ENCODE measurements around the gene MTFP1. TPM values are rescaled to one million over a fixed set of nuclear protein-coding genes. Genes with fewer than 3 reads are reported as not detected.

The MTFP1 gene
- total and polyA plus RNA-seq, 2 experiments from 2014 or later: 54.6 to 64.1 TPM

- no peak for TF ChIP-seq ZNF462 (CRISPR knock-in tag; IDR thresholded peaks at IDR 0.05)
- TF ChIP-seq CREB1 (CRISPR knock-in tag; IDR thresholded peaks at IDR 0.05; ENCODE audit: low read depth): no peak
- TF ChIP-seq, protein P1, sequence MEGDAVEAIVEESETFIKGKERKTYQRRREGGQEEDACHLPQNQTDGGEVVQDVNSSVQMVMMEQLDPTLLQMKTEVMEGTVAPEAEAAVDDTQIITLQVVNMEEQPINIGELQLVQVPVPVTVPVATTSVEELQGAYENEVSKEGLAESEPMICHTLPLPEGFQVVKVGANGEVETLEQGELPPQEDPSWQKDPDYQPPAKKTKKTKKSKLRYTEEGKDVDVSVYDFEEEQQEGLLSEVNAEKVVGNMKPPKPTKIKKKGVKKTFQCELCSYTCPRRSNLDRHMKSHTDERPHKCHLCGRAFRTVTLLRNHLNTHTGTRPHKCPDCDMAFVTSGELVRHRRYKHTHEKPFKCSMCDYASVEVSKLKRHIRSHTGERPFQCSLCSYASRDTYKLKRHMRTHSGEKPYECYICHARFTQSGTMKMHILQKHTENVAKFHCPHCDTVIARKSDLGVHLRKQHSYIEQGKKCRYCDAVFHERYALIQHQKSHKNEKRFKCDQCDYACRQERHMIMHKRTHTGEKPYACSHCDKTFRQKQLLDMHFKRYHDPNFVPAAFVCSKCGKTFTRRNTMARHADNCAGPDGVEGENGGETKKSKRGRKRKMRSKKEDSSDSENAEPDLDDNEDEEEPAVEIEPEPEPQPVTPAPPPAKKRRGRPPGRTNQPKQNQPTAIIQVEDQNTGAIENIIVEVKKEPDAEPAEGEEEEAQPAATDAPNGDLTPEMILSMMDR (conservative IDR thresholded peaks at IDR 0.05; ENCODE audit: low read depth in 2 of 2): no peak
- no peak for TF ChIP-seq EZH2phosphoT487 (IDR thresholded peaks at IDR 0.05; ENCODE audit: unreplicated experiment)
- TF ChIP-seq ZNF114 (CRISPR knock-in tag; IDR thresholded peaks at IDR 0.05): no peak
- TF ChIP-seq POLR2AphosphoS5 (IDR thresholded peaks at IDR 0.05; ENCODE audit: low read depth): no peak
- no peak for TF ChIP-seq NANOG (IDR thresholded peaks at IDR 0.05; ENCODE audit: borderline replicate concordance)
- TF ChIP-seq JUNB (IDR thresholded peaks at IDR 0.05; ENCODE audit: unreplicated experiment): no peak
Observed at GRCh38 chr22:30414525-30415047, 11.0 kb upstream of the MTFP1 start (continued).

- Histone ChIP-seq H3K79me2 (replicated peaks; ENCODE audit: insufficient read depth) (no peaks in the 10 kb centered on the region; the same call in 1 of the 2 replicates), H3K4me3 (no peak overlapping the region), H3K27ac (ENCODE audit: low read depth) (no peak overlapping the region), H3K36me3 (ENCODE audit: insufficient read depth) (peaks cover 4% of the 10 kb centered on the region; the same call in 1 of the 2 replicates), H3K27me3 (ENCODE audit: insufficient read depth) (no peaks in the 10 kb centered on the region), H2AFZ (no peak overlapping the region), H4K20me1 (replicated peaks; ENCODE audit: insufficient read depth) (no peaks in the 10 kb centered on the region), H3K4me2 (no peak overlapping the region), H3K4me1 (ENCODE audit: insufficient read depth) (no peaks in the 10 kb centered on the region), H3F3A (replicated peaks; ENCODE audit: low read depth) (no peaks in the 10 kb centered on the region), H3K9me2 (ENCODE audit: insufficient read depth) (no peaks in the 10 kb centered on the region)
- H3K9me3 Mint-ChIP-seq: no peaks in the 10 kb centered on the region
- H3K27ac Mint-ChIP-seq: no peak overlapping the region
- peaks cover 5% of the 10 kb centered on the region for H3K27me3 Mint-ChIP-seq (ENCODE audit: insufficient read depth, low read depth, poor library complexity)
- H3K4me1 Mint-ChIP-seq: peaks cover under 1% of the 10 kb centered on the region; the same call in 2 of the 3 replicates
- no peak overlapping the region for H3K4me3 Mint-ChIP-seq
- no peak for TF ChIP-seq JUNB (IDR thresholded peaks at IDR 0.05; ENCODE audit: unreplicated experiment)
- TF ChIP-seq, protein P1 (conservative IDR thresholded peaks at IDR 0.05; ENCODE audit: low read depth in 2 of 2): no peak
- no peak for TF ChIP-seq EZH2 (IDR thresholded peaks at IDR 0.05; ENCODE audit: low read depth, unreplicated experiment)
- TF ChIP-seq ZNF114 (CRISPR knock-in tag; IDR thresholded peaks at IDR 0.05): no peak
- no peak for TF ChIP-seq STAT1 (IDR thresholded peaks at IDR 0.05; ENCODE audit: unreplicated experiment)
- TF ChIP-seq POLR2AphosphoS5 (IDR thresholded peaks at IDR 0.05; ENCODE audit: low read depth): no peak
- DNase-seq (ENCODE audit: low spot score) (no peak), ATAC-seq (no peak)
- H3K36me3 Mint-ChIP-seq (ENCODE audit: low read depth): peaks cover 39% of the 10 kb centered on the region; the same call in 2 of the 3 replicates
Observed at GRCh38 chr22:30416403-30416802, 9.2 kb upstream of the MTFP1 start.

Data from GM23338 (cell line).